Brain pericyte (primary cell): Measurements from ENCODE around the gene CEPT1.

Experiments
- DNase-seq: peaks from one replicate; pipeline ENCODE4 v3.0.0-alpha.2; 2012; ENCODE audit warnings: low read depth, low spot score

Gene CEPT1

GRCh38 chr1:111145963-111146768 is 6.1 kb downstream of the CEPT1 start:
- DNase-seq, result no peak

- no peak for DNase-seq
These were observed 7.9 kb downstream of the CEPT1 start for GRCh38 chr1:111147948-111148347.

GRCh38 chr1:111148376-111148881 is 8.4 kb downstream of the CEPT1 start:
- no peak for DNase-seq

- DNase-seq, result no peak
These were observed 11.8 kb downstream of the CEPT1 start for GRCh38 chr1:111151838-111152237.

DNA sequence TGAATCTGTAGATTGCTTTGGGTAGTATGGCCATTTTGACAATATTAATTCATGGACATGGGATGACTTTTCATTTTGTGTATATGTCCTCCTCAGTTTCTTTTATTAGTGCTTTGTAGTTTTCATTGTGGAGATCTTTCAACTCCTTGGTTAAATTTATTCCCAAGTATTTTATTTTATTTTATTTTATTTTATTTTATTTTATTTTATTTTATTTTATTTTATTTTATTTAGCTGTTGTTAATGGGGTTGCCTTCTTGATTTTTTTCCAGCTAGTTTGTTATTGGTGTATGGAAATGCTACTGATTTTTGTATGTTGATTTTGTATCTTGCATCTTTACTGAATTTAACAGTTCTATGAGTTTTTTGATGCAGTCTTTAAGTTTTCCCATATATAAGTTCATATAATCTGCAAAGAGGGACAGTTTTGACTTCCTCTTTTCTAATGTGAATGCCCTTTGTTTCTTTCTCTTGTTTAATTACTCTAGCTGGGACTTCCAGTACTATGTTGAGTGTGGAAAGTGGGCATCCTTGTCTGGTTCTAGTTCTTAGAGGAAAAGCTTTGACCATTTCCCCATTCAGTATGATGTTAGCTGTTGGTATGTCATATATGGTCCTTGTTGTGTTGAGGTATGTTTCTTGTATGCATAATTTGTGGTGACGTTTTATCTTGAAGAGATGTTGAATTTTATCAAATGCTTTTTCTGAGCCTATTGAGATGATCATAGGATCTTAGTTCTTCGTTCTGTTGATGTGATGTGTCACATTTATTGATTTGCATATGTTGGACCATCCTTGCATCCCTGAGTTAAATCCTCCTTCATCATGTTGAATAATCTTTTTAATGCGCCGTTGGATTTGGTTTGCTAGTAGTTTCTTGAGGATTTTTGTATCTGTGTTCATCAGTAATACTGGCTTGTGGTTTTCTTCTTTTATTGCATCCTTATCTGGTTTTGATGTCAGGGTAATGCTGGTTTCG is 14.3 kb downstream of the CEPT1 start:
- no peak for DNase-seq

DNA sequence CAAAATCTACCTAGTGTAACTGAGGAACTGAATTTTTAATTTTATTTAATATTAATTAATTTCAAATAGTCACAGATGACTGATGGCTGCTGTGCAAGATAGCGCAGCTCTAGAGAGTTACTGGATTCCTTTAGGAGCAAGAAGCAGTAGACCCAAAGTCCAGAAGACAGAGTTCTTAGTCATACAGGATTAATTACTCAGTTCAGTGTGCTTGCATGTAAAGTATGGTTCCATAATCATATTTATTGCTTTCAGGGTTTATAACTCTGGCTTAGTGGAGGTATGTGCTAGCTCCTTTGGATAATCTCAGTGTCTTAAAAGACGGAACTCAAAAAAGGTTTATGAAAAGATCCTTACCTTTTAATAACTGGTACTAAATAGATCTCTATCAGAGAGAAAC is 17.4 kb downstream of the CEPT1 start:
- no peak for DNase-seq

- no peak for DNase-seq
These were observed 21.9 kb downstream of the CEPT1 start for GRCh38 chr1:111161843-111162487.

- no peak for DNase-seq
These were observed 22.5 kb downstream of the CEPT1 start for GRCh38 chr1:111162488-111162880.

DNA sequence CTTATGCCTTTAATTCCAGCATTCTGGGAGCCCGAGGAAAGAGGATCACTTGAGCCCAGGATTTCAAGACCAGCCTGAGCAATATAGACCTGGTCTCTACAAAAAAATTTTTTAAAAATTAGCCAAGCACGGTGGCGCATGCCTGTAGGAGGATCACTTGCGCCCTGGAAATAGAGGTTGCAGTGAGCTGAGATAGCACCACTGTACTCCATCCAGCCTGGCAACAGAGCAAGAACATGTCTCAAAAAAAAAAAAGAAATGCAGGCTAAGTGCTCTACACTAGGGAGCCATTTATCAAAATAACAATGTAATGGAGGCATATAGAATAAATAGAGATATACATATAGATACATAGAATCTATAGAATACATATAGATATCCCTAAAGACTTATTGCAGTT is 23.3 kb downstream of the CEPT1 start:
- no peak for DNase-seq

DNA sequence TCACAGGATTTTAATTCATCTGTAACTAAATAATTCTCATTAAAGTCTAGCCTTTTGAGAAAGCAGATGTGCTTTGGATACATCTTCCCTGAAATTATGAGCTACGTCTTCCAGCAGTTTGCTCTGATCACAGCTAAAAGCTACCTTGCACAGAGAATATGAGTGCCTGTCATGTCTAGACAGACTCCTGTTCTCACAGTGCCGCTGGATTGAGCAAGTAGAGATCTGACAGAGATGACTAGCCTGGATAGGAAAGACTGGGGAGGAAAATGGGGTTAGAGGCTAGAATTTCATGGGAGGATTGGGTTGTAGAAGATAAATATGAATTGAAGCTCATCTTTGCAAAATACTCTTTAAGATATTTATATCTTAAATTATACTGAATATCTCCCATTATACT is 24.1 kb downstream of the CEPT1 start:
- DNase-seq, result no peak

- DNase-seq, result no peak
These were observed 32.4 kb downstream of the CEPT1 start for GRCh38 chr1:111172463-111172862.

- DNase-seq, result no peak
These were observed 34.0 kb downstream of the CEPT1 start for GRCh38 chr1:111174070-111174469.

DNA sequence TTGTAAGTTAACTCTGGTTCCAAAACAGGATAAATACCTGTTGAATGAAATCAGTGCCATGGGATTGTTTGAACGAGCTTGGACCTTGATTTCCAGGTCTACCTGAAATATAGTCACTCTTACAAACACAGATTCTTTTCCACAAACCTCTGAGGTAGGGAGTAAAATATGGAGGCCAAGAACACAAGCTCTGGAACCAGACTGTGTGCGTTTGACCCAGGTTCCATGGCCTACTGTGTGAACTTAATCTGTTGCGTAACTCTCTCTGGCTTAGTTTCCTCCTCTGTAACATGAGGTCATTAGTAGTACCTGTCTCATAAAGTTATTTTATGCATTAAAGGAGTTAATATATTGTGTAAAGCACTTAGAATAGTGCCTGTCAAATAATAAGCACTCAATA is 35.3 kb downstream of the CEPT1 start:
- DNase-seq, result no peak

- no peak for DNase-seq
These were observed 36.7 kb downstream of the CEPT1 start for GRCh38 chr1:111176678-111177077.

DNA sequence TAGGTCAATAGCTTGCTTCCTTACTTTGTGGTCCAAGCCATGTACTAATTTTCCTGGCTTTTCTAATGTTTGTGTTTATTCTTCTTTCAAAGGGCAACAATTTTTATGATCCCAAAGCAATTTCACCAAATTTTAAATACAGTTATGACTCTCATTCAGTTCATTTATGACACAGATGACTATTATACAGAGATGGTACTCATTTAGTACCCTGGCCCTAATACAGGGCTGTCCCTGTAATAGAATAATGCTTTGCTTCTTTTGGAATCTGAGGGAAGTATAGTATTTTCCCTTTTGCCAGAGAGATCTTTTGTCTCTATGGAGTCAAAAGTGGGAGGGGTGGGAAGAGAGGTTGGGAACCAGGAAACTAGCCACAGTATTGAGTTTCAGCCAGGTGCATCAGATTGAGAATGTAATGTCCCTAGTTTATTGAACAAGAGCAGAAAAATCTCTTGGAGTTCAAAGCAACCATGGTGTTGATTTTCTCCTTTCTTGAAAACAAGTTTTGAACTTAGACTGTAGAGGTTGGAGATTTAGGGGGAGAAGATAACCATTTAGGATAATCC is 40.0 kb downstream of the CEPT1 start:
- DNase-seq, result no peak

- no peak for DNase-seq
These were observed 42.0 kb downstream of the CEPT1 start for GRCh38 chr1:111182052-111182451.

- DNase-seq, result no peak
These were observed 43.5 kb downstream of the CEPT1 start for GRCh38 chr1:111183308-111184069.

DNA sequence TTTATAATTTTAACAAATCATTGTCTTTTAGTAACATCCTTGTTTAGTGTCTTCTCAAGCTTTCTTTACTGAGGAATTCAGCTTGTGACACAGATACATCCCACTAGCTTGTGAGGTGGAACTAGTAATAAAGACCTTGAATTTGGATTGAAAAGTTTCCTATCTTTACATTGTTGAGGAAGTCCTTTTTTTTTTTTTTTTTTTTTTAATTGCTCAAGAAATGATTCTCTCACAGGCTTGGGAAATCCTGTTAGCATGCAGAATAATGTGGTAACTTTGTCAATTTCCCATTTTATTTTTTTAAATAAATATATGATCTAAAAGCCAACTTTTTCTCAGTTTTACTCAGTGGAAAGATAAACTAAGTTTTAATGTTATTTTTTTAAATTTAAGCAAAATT is 44.6 kb downstream of the CEPT1 start:
- DNase-seq, result no peak

DNA sequence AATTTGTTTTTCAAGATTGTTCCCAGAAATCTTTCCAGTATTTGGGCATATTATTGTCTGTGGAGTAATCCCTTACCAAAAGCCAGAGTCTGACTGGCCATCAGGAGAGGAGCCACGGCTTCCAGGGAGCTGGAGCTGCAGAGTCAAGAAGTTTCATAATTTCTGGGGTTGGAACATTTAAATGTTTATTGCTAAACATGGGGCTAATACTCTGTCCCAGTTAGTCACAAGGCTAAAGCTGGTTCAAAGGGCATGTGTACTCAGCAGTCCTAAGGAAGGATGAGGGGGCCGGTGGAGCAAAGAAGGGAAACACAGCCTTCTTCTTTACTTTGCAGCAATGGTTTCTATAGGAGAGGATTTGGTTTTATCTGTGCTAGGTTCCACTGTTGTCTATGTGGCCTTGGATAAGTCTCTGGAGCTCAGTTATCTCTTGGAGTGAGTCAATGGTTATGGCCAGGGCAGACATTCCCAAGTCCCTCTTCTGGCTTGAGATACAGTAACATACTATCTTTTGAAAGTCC is 51.0 kb downstream of the CEPT1 start:
- DNase-seq, result no peak

- DNase-seq, result no peak
These were observed 51.5 kb downstream of the CEPT1 start for GRCh38 chr1:111191496-111191895.

DNA sequence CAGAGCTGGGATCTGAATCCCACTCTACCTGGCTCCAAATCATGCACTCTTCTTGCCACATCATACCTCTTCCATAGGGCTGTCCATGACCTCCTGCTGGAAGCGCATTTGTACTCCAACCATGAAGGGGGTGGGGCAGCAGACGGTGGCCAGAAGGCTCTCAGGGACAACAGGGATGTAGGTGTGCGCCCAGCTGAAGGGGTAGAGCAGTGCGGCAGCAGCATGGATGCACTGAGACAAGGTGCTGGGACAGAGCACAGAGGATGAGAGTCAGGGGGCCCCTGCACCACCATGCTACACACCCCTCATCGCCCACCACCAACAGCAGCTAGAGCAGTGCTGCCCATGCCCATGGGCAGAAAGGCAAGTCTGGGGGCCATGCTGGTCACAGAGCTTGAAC is 52.1 kb downstream of the CEPT1 start:
- DNase-seq, result no peak
